GM20000 (cell line): ENCODE results near the gene ARL2BP.

Experiments
- DNase-seq: peaks from one replicate; pipeline ENCODE4 v3.0.0; 2012; ENCODE audit warnings: low spot score
- TF ChIP-seq, protein P1 (sequence below): IDR thresholded peaks from 2 replicates; pipeline ENCODE4 v1.5.1; 2012; ENCODE audit warnings: mild to moderate bottlenecking, control low read depth; ENCODE audit errors: extremely low read depth, missing control alignments

ARL2BP gene

GRCh38 chr16:57285379-57285778 lies 40.3 kb downstream of the ARL2BP start:
- TF ChIP-seq, protein P1, sequence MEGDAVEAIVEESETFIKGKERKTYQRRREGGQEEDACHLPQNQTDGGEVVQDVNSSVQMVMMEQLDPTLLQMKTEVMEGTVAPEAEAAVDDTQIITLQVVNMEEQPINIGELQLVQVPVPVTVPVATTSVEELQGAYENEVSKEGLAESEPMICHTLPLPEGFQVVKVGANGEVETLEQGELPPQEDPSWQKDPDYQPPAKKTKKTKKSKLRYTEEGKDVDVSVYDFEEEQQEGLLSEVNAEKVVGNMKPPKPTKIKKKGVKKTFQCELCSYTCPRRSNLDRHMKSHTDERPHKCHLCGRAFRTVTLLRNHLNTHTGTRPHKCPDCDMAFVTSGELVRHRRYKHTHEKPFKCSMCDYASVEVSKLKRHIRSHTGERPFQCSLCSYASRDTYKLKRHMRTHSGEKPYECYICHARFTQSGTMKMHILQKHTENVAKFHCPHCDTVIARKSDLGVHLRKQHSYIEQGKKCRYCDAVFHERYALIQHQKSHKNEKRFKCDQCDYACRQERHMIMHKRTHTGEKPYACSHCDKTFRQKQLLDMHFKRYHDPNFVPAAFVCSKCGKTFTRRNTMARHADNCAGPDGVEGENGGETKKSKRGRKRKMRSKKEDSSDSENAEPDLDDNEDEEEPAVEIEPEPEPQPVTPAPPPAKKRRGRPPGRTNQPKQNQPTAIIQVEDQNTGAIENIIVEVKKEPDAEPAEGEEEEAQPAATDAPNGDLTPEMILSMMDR: no peak
- DNase-seq: peak; percentile 14

DNA sequence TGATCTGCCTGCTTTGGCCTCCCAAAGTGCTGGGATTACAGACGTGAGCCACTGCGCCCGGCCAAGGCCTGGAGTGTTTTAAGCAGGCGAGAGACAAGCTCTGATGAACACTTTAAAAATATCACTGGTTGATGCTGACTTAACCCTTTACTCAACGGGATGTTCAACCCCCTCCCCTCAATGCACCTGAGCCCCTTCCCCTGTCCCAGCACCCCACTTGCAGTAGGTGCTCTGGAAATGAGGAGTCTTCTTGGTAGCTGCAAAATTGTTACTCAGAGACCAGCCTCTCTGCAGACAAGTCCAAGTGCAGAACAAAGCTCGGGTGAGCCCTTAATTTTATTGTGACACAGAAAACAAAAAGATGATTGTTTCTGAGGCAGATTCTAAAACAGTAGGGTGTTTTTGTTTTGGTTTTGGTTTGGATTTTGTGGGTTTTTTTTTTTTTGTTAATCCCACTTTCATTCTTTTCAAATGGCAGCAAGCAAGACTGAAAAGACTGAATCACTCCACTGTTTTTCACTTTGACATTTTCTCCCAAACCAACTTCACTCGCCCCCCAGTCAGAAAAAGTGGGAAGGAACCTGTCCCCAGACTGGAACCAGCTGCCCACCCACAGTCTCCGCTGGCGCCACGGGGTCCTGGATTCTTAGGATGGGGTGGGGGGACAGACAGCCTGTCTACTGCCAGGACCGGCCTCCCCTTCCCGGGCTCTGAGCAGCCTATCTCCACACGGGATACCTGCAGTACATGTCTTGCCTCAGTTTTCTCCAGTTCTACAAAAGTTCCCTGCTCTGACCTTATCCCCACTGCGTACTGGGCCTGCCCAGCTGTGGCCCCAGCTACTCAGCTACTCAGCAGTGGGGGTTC lies 44.6 kb downstream of the ARL2BP start:
- no peak for DNase-seq
- TF ChIP-seq, protein P1: no peak

GRCh38 chr16:57297856-57298255 lies 52.8 kb downstream of the ARL2BP start:
- TF ChIP-seq, protein P1: no peak

DNA sequence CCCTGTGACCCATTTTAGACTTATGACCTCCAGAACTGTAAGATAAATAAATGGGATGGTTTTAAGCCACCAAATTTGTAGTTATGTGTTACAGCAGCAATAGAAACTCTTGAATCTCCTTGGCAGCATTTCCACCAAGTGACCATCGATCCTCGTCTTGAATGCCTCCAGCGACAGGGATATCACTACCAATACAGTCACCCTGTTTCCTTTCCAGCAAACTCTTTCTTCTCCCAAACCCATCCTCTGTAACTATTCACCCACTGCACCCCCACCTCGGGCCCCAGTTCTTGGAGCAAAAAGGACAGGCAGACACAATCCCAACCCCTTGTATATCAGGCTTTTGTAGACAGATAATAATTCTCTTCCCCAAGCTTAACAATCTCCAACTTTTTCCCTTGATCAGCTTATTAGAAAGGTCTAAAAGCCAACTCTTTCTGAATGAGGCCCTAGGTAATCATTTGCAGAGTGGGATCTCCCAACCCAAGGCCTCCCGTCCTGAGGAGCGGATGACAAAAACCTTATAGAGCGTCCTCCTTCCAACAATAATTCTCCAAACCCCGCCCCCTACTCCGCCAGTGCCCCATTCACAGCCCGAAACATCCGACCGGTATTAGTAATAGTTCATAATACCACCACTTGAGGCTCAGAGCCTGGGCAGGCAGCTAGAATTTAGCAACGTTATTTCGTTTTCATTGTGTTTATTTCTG lies 54.1 kb downstream of the ARL2BP start:
- DNase-seq: no peak
- TF ChIP-seq, protein P1: no peak

More at GRCh38 chr16:57297856-57298255, 52.8 kb downstream of the ARL2BP start:
- DNase-seq: no peak

DNA sequence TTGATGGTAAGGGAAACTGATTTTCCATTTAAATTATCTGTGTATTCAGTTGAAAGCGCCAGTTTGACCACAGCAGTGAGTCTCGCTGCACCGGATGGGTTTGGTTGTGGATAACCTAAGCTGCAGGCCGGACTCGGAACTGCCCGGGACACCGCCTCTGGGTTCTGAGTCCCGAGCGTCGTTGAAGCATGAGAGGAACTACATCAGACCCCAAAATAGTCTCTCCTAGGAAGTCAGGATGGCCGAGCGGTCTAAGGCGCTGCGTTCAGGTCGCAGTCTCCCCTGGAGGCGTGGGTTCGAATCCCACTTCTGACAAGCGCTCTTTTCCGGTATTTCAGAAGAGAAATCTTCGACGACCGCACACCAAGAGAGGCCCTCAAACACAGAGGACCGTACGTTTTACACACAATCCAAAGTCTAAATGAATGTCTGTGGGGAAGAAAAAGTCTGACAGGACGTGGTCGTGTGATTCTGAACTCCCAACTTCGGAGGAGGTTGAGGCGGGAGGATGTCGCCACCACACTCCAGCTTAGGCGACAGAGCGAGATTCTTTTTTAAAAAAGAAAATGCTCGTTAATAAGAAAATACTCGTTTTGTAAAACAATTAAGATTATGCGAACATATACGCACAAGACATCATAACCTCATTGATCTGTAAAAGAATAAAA lies 54.8 kb downstream of the ARL2BP start:
- DNase-seq: peak; percentile 76
- TF ChIP-seq, protein P1: no peak

DNA sequence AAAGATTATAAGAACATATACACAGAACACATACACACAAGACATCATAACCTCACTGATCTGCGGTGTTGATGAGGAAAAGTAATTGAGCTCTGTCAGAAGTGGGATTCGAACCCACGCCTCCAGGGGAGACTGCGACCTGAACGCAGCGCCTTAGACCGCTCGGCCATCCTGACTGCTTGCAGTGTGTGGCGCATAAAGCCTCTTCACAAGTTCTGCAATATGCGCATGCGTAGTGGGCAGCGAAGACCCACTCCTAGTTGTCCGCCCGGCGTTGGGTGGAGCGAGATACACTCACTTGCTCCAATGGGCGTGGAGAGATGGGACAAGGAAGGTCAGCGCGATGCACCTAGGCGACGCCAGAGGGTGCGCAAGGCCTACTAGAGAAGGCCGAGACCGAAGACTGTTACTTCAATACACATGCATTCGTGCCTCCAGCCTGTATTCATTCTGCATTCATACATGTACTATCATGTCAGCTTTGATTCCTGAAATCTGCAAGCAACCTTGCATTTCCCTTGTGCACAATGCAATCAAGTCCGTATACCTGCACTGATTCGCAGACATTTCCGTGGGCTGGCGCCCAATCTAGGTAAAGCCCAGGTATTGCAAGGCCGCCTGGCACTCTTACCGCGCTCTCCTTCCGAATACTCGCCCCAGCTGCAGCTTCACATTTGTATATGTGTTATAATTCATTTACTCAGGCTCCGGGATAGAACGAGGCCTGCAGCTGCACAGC lies 55.5 kb downstream of the ARL2BP start:
- peak; percentile 91 for DNase-seq
- TF ChIP-seq, protein P1: peak; percentile 94
